NCI-H1048 (cell line): Measurements from ENCODE around the gene TICRR.
A peak's percentile ranks its signal among the peaks of the same experiment; 100 is the strongest.
"Not testable (repeated sequence)": the region's sequence is repeated elsewhere in the genome, so short reads cannot be mapped to it uniquely, and the experiment has no call there.

ENCODE experiments used
- DNase-seq: peaks from one replicate; lab custom pipeline; 2025; lab: John Stamatoyannopoulos, UW

The TICRR gene, protein sequence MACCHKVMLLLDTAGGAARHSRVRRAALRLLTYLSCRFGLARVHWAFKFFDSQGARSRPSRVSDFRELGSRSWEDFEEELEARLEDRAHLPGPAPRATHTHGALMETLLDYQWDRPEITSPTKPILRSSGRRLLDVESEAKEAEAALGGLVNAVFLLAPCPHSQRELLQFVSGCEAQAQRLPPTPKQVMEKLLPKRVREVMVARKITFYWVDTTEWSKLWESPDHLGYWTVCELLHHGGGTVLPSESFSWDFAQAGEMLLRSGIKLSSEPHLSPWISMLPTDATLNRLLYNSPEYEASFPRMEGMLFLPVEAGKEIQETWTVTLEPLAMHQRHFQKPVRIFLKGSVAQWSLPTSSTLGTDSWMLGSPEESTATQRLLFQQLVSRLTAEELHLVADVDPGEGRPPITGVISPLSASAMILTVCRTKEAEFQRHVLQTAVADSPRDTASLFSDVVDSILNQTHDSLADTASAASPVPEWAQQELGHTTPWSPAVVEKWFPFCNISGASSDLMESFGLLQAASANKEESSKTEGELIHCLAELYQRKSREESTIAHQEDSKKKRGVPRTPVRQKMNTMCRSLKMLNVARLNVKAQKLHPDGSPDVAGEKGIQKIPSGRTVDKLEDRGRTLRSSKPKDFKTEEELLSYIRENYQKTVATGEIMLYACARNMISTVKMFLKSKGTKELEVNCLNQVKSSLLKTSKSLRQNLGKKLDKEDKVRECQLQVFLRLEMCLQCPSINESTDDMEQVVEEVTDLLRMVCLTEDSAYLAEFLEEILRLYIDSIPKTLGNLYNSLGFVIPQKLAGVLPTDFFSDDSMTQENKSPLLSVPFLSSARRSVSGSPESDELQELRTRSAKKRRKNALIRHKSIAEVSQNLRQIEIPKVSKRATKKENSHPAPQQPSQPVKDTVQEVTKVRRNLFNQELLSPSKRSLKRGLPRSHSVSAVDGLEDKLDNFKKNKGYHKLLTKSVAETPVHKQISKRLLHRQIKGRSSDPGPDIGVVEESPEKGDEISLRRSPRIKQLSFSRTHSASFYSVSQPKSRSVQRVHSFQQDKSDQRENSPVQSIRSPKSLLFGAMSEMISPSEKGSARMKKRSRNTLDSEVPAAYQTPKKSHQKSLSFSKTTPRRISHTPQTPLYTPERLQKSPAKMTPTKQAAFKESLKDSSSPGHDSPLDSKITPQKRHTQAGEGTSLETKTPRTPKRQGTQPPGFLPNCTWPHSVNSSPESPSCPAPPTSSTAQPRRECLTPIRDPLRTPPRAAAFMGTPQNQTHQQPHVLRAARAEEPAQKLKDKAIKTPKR (N-terminal part only)

GRCh38 chr15:89575146-89575655 lies at the start of gene TICRR:
Gene TICRR, plus strand, starts transcription at chr15:89575469. Its CDS starts 118 bp downstream, at chr15:89575587.
- peak; percentile 98 for DNase-seq

GRCh38 chr15:89526181-89526580 lies 49.1 kb upstream of the TICRR start:
- DNase-seq: no peak

GRCh38 chr15:89526601-89527441 lies 48.4 kb upstream of the TICRR start:
- DNase-seq: no peak

- DNase-seq: no peak
Measured at GRCh38 chr15:89528757-89529352, 46.4 kb upstream of the TICRR start.

DNA sequence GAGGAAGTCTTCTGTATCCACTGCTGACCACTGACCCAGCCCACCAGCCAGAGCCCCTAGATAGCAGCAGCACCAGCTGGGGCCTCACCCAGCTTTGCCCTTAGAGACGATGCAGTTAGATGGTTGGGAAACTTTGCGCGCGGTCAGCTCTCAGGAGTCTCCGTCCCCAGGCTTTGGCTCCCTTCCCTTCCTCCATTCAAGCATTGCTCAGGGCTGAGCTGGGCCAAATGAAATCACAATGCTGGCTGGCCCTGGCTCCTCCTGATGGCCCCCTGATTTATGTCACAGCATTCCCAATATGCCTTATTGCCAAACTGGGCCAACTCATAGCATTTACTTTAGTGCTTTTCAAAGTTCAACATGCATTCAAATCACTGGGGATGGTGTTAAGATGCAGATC lies 44.3 kb upstream of the TICRR start:
- DNase-seq: no peak

GRCh38 chr15:89531796-89532537 lies 43.3 kb upstream of the TICRR start:
- no peak for DNase-seq

DNA sequence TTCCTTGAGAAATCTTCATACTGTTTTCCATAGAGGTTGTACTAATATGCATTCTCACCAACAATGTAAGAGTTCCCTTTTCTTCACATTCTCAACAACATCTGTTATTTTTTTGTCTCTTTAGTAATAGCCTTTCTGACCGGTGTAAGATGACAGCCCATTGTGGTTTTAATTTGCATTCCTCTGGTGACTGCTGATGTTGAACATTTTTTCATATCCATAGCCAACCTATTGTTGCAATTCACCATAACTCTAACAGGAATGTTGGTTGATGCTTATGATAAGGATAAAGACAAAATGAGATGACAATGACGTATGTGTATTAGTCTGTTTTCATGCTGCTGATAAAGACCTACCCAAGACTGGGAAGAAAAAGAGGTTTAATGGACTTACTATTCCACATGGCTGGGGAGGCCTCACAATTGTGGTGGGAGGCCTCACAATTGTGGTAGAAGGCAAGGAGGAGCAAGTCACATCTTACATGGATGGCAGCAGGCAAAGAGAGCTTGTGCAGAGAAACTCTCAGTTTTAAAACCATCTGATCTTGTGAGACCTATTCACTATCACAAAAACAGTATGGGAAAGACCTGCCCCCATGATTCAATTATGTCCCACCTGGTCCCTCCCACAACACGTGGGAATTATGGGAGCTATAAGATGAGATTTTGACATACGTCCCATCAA lies 41.3 kb upstream of the TICRR start:
- no peak for DNase-seq

GRCh38 chr15:89539027-89539426 lies 36.2 kb upstream of the TICRR start:
- DNase-seq: no peak

DNA sequence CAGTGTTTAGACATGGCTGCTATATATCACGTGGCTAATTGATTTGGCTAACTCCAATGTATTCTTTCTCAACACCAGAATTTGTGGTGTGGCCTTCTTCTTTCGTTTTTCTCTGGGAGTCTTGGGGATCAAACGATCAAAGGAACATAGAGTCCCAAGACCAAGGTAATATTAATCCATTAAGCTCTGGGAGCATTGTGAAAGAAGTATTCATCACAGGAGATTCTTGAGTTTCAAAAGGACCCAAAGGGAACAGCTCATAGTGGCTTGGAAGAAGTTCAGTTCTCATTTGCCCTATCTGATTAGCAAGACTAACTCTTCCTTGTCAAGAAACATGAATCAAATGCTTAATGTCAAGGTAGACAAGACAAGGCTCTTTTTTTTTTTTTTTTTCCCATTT lies 32.9 kb upstream of the TICRR start:
- no peak for DNase-seq

GRCh38 chr15:89543389-89543788 lies 31.9 kb upstream of the TICRR start:
- DNase-seq: no peak

DNA sequence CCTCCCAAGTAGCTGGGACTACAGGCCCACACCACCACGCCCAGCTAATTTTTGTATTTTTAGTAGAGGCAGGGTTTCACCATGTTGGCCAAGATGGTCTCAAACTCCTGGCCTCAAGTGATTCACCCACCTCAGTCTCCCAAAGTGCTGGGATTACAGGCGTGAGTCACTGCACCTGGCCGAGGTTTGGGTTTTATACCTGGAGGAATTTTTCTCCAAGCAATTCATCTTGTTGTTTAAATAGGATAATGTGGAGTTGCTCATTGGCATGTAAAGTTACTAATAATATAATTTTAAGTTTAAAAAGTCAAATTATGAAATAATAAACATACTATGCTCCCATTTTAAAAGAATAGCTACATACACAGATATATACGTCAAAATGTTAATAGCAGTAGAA lies 26.1 kb upstream of the TICRR start:
- DNase-seq: not testable (repeated sequence)

GRCh38 chr15:89550427-89550826 lies 24.8 kb upstream of the TICRR start:
- no peak for DNase-seq

GRCh38 chr15:89551550-89551949 lies 23.7 kb upstream of the TICRR start:
- DNase-seq: no peak

- no peak for DNase-seq
Measured at GRCh38 chr15:89553632-89554031, 21.6 kb upstream of the TICRR start.

- DNase-seq: no peak
Measured at GRCh38 chr15:89554247-89554646, 21.0 kb upstream of the TICRR start.

GRCh38 chr15:89555768-89556167 lies 19.5 kb upstream of the TICRR start:
- no peak for DNase-seq

- peak; percentile 33 for DNase-seq
Measured at GRCh38 chr15:89556413-89557262, 18.6 kb upstream of the TICRR start.

- no peak for DNase-seq
Measured at GRCh38 chr15:89559769-89560264, 15.5 kb upstream of the TICRR start.
